Stimulated activated CD8-positive, alpha-beta memory T cell treated with anti-CD3 and anti-CD28 coated beads, Interleukin-15, amount 100 ng/mL, for 24 hours (primary cell): ENCODE results near the gene WNT1.
A peak's percentile ranks its signal among the peaks of the same experiment; 100 is the strongest.

Source experiments
- DNase-seq: peaks from one replicate; pipeline ENCODE4 v3.0.0-alpha.2; 2020; ENCODE audit warnings: low read depth

WNT1 gene

GRCh38 chr12:48978291-48978740, at the start of gene WNT1:
Gene WNT1 (plus strand): TSS chr12:48978322. CDS start chr12:48978651, 329 bp downstream.
- no peak for DNase-seq

DNA sequence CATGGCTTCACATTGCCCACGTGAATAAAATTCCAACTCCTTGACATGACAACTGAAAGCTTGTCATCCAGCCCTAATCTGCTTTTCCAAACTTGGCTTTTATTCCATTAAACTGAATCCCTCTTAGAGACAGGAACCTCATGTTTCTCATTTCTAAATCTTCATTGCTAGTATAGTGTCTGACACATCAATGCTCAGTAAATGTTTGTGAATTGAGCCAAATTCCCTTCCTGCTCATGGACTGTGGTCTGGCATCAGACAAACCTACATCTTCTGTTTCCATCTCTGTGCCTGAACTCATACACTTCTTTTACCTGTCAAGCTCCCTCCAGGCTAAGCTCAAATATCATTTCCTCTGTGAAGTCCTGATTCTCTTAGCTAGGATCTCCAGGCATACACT, 48.6 kb upstream of the WNT1 start:
- DNase-seq, result no peak

DNA sequence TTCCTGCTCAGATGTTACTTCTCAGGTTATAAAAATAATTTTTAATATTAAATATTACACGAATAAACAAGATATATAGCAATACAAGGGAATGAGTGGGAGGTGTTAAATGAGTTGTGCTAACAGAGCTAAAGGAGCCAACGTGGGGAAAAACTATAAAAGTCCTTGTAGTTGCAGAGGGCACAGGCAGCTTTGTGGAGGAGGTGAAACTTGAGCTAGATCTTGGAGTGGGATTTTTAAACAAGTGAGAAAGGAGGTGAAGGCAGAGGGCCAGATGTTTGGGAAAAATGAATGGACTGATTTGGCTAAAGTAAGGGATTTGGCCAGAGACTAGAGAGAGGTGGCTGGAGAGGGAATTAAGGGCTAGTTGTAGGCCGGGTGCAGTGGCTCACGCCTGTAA, 47.6 kb upstream of the WNT1 start:
- DNase-seq, result no peak

GRCh38 chr12:48932878-48933277, 45.2 kb upstream of the WNT1 start:
- no peak for DNase-seq

DNA sequence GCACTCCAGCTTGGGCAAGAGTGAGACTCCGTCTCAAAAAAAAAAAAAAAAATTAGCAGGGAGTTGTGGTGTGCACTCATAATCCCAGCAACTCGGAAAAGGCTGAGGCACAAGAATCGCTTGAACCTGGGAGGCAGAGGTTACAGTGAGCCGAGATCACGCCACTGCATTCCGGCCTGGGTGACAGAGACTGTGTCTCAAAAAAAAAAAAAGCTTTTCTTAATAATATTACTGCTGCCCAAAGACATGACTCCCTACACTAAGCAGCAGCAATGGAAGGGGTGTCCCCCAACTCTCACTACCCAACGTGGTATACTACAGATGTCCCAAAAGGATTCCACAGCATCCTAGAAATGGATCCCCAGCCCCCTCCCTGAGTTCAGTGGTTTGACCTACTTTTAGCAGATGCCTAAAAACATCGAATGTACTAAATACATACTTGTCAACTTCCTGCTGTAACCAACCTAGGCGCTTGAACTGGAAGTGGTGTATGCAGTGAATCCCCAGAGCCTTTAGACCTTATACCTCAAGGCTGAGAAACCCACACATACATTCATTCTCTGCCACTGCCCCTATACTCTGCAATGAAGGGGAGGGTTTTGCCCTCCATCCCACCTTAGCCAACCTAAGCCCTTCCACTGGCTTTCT, 44.3 kb upstream of the WNT1 start:
- DNase-seq, result no peak

DNA sequence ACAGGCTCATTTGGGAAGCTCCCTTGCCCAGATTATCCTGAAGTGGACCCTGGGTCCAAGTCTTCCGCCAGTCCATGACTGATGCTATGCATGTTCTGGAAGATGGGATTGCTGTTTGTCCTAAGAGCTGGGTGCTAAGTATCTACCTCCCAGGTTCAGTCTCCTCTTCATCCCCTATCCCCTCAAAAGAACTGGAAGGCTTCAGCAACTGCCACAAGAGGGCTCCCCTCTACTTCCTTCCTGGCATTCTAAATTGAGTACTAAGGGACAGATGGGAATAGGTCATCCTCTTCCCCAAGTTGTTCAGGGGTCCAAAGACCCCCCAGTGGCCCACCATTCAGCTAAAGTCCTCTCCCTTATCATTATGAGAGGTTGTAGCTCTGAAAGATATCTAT, 43.8 kb upstream of the WNT1 start:
- DNase-seq, result no peak

DNA sequence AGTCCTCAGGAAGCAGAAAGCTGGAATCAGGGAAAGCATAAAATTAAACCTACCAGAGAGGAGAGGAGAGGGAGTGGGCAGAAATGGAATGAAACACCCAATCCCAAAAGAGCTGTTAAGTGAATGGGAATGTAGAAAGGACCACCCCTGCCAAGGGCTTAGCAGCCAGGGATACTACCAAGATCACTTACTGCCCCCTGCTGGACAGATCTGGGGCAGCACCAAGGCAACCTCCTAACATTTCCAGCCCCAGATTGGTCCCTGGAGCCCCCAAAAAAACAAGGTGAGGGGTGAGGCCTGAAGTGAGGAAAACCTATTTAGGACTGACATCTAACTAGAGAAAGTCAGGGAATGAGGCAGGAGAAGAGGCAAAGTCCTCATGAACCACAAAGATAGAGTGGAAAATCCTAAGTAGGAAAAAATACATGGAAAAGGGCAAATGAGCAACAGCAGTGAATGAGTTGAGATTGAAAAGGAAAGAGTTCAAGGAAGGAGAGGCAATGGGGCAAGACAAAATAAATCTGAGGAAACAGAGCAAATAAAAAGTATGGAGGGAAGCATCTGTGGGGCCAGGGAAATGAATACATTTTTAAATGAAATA, 41.6 kb upstream of the WNT1 start:
- peak; percentile 62 for DNase-seq

DNA sequence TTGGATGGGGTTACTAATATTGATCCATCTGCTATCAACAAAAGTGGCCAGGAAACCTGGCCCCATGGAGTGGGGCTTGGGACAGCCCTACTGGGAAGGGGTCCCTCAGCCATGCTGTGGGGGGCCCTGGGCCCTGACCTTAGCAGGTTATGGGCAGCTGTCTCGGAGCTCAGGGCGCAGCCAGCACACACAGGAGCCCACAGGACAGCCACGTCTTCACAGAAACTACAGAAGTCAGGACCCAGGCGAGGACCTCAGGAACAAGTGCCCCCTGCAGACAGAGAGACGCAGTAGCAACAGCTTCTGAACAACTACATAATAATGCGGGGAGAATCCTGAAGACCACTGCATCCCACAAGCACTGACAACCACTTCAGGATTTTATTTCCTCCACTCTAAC, 41.0 kb upstream of the WNT1 start:
- DNase-seq, result no peak

DNA sequence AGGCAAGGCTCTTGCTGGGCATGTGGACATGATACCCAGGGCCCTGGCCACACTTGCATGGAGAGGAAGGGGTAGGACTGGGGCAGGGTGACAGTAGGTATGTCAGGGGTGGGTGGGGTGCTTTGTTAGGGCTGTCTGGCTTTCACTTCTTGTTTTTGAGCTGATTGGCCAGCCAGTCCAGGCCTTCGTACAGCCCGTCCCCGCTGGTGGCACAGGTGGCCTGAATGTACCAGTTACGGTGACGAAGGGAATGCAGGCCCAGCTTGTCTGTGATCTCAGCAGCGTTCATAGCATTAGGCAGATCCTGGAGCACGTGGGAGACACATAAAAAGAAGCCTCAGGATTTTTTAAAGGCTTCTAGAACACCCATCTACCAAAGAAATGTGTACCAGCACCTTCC, 39.3 kb upstream of the WNT1 start:
- no peak for DNase-seq

GRCh38 chr12:48940181-48940580, 37.9 kb upstream of the WNT1 start:
- no peak for DNase-seq

DNA sequence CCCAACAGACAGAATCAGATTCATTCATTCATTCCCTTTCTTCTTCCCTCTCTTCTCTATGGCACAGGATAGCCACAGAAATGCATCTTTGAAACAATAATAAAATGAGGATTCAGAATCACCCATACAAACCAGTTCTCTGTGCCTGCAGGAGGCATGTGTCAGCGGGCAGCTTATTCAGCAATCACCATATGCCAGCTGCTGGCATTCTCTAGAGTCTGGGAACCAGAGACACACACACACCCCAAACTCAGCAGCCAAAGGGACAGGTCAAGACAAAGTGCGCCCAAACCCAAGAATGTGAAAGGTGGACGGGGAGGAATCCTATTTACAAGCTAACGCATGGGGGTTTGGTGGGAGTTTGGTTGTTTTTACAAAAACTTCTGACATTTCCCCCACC, 34.9 kb upstream of the WNT1 start:
- DNase-seq, result no peak

- no peak for DNase-seq
Measured at GRCh38 chr12:48946205-48946604, 31.9 kb upstream of the WNT1 start.

- no peak for DNase-seq
Measured at GRCh38 chr12:48946943-48947342, 31.2 kb upstream of the WNT1 start.

- DNase-seq, result no peak
Measured at GRCh38 chr12:48947727-48948126, 30.4 kb upstream of the WNT1 start.

- no peak for DNase-seq
Measured at GRCh38 chr12:48952691-48953090, 25.4 kb upstream of the WNT1 start.

- no peak for DNase-seq
Measured at GRCh38 chr12:48954061-48954460, 24.1 kb upstream of the WNT1 start.

DNA sequence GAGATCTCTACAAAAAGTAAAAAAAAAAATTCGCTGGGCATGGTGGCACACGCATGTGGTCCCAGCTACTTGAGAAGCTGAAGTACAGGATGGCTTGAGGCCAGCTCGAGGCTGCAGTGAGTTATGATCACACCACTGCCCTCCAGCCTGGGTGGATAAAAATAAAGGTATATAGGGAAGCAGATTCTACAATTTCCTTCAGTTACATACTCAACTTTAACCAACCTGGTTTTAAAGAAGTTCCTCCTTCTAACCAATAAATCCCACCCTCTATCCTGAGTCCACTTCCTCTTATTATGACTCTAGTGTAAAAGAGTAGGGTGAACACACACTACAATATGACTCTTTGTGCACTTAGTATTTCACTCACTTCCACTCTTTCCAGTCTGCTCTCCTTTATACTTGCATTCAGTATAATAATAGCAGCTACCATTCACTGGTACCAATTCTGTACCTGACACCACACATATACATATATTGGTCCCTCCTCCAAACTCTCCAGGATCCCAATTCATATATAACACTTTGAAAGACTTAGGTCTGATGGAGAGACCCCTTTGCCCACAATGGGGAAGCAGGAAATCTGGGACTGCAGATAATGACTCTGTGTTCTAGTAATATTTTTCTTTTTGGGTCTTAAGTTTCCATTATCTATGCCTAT, 23.2 kb upstream of the WNT1 start:
- DNase-seq, result no peak

DNA sequence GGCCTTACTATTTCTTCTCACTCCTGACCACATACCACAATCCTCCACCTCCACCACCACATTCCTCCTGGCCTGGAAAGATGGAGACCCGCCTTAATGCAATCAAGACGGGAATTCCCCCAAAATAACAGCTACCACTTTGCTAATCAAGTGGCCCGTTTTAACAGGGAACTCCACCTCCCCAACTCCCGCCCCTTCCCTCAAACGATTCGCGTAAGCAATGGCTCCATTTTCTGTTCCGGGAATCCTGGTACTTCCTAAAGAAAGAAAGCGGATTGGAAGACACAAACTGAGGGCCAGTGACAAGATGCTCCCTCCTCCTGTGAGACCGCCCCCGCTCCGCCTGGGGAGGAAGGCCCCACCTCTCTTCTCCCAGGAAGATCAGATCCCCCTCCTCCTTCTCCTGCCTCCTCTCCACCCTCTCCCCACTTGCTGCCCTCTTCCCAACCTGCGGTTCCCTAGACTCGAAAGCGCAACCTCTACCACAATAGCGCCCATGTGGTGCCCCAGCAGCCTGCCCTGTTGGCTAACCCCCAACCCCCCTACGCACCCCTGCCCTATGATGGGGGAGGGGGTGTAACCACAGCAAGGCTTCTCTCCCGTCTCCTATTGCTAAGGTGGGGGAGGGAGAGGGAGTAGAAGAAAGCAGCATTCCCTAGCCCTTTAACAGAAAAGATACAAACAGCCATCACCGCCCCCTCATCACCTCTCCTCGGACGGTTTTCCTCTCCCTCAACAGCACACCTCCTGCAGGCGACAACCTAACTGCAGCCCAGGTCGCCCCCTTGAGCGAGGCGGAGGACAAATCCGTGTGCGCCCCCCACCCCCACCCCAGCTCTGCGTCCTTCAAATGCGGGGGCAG, 21.6 kb upstream of the WNT1 start:
- DNase-seq, result no peak

- peak; percentile 70 for DNase-seq
Measured at GRCh38 chr12:48957141-48958048, 20.7 kb upstream of the WNT1 start, which contains the start of gene ARF3. Gene ARF3 (minus strand): TSS chr12:48957487. CDS start chr12:48941095, 16,392 bp downstream.

DNA sequence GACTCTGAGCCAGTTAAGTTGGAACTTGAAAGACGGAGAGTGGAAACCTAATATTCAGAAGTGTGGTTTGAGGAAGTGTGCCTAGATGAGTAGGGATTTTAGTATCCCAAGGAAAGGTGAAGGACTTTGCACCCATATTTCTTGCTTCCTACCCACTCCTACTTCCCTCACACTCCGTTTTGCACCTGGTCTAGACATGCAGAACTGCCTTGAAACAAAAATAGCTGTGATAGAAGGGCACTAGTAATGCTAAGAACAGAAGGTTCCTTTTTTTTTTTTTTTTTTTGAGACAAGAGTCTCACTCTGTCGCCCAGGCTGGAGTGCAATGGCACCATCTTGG, 20.1 kb upstream of the WNT1 start:
- no peak for DNase-seq

DNA sequence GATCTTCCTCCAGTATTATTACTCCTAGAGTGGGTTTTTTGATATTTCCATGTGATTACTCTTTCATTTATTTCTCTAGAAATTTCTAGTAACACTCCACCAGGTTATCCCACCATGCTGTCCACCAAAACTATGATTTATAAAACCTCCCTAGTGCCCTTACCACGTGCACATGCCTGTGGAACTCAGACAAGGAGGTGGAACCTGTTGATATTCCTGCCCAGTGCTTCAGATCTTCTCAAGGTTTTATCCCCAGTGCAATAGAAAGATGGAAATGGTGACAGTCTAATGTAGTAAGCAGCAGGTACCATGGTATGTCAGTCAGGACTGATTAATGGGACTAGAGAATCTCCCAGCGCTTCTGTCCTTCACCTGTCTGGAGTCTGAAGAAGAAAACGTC, 17.3 kb upstream of the WNT1 start:
- no peak for DNase-seq

- DNase-seq, result no peak
Measured at GRCh38 chr12:48961331-48961730, 16.8 kb upstream of the WNT1 start.
